Measurements from ENCODE around the gene NETO1.

Gene NETO1

GRCh38 chr18:72799106-72799505 lies 68.7 kb downstream of the NETO1 start:
- TF ChIP-seq POLR2AphosphoS5 (IDR thresholded peaks at IDR 0.05; ENCODE audit: low read depth, low read length) = no peak
- TF ChIP-seq TAF1 (IDR thresholded peaks at IDR 0.05; ENCODE audit: borderline replicate concordance, insufficient read depth, low read length) = no peak
- TF ChIP-seq FOXP2 (optimal IDR thresholded peaks at IDR 0.05; ENCODE audit: borderline replicate concordance, extremely low read depth, extremely low read length, insufficient read depth) = no peak
- no peak for TF ChIP-seq REST (IDR thresholded peaks at IDR 0.05; ENCODE audit: insufficient read depth in 1 of 2, low read depth in 2 of 2, low read length in 2 of 2)
- TF ChIP-seq SIN3A (IDR thresholded peaks at IDR 0.05; ENCODE audit: borderline replicate concordance, insufficient read depth, low read length) = no peak

GRCh38 chr18:72783530-72783929 lies 84.3 kb downstream of the NETO1 start:
- no peak for TF ChIP-seq FOXP2 (optimal IDR thresholded peaks at IDR 0.05; ENCODE audit: borderline replicate concordance, extremely low read depth, extremely low read length, insufficient read depth)
- TF ChIP-seq SIN3A (IDR thresholded peaks at IDR 0.05; ENCODE audit: borderline replicate concordance, insufficient read depth, low read length) = no peak
- TF ChIP-seq TAF1 (IDR thresholded peaks at IDR 0.05; ENCODE audit: borderline replicate concordance, insufficient read depth, low read length) = no peak
- TF ChIP-seq POLR2AphosphoS5 (IDR thresholded peaks at IDR 0.05; ENCODE audit: low read depth, low read length) = no peak
- TF ChIP-seq REST (IDR thresholded peaks at IDR 0.05; ENCODE audit: insufficient read depth in 1 of 2, low read depth in 2 of 2, low read length in 2 of 2) = no peak

- TF ChIP-seq REST (IDR thresholded peaks at IDR 0.05; ENCODE audit: insufficient read depth in 1 of 2, low read depth in 2 of 2, low read length in 2 of 2) (no peak), SIN3A (IDR thresholded peaks at IDR 0.05; ENCODE audit: borderline replicate concordance, insufficient read depth, low read length) (no peak), POLR2AphosphoS5 (IDR thresholded peaks at IDR 0.05; ENCODE audit: low read depth, low read length) (no peak), TAF1 (IDR thresholded peaks at IDR 0.05; ENCODE audit: borderline replicate concordance, insufficient read depth, low read length) (no peak), FOXP2 (optimal IDR thresholded peaks at IDR 0.05; ENCODE audit: borderline replicate concordance, extremely low read depth, extremely low read length, insufficient read depth) (no peak)
Observed at GRCh38 chr18:72774914-72775313, 92.9 kb downstream of the NETO1 start.

GRCh38 chr18:72772916-72773315 lies 94.9 kb downstream of the NETO1 start:
- TF ChIP-seq POLR2AphosphoS5 (IDR thresholded peaks at IDR 0.05; ENCODE audit: low read depth, low read length) (no peak), TAF1 (IDR thresholded peaks at IDR 0.05; ENCODE audit: borderline replicate concordance, insufficient read depth, low read length) (no peak), SIN3A (IDR thresholded peaks at IDR 0.05; ENCODE audit: borderline replicate concordance, insufficient read depth, low read length) (no peak), REST (IDR thresholded peaks at IDR 0.05; ENCODE audit: insufficient read depth in 1 of 2, low read depth in 2 of 2, low read length in 2 of 2) (no peak), FOXP2 (optimal IDR thresholded peaks at IDR 0.05; ENCODE audit: borderline replicate concordance, extremely low read depth, extremely low read length, insufficient read depth) (no peak)

Data from PFSK-1 (cell line).